Measurements from ENCODE around the gene CASK.

DNA sequence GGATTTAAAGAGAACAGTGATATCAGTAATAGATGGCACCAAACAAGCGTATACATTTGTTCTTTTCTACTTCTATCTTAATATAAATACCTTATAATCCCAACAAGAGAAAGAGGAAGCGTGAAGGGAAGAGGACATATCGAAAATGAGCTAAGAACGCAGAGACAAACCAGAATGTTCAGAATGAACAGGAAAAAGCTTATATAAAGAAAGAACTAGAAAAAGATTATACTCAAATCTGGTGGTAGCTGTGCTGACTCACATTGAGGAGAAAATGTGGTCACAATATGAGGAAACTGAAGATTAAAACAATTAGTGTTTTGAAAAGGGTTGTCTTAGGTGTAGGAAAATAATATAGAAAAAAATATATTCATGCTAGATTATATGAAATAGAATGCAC, 236.6 kb downstream of the CASK start:
- TF ChIP-seq CTCF (IDR thresholded peaks at IDR 0.05) (no peak), POLR2A (IDR thresholded peaks at IDR 0.05) (no peak)

Data from adrenal gland (tissue), 5 donors.